ENCODE data around the gene FFAR3. TPM values are rescaled to one million over a fixed set of nuclear protein-coding genes. Genes with fewer than 3 reads are reported as not detected.

FFAR3 gene
- total and polyA plus RNA-seq, 2 of the 13 experiments (the other 11 are each of a cell fraction or from before 2014, with no cell fraction given), result not detected

DNA sequence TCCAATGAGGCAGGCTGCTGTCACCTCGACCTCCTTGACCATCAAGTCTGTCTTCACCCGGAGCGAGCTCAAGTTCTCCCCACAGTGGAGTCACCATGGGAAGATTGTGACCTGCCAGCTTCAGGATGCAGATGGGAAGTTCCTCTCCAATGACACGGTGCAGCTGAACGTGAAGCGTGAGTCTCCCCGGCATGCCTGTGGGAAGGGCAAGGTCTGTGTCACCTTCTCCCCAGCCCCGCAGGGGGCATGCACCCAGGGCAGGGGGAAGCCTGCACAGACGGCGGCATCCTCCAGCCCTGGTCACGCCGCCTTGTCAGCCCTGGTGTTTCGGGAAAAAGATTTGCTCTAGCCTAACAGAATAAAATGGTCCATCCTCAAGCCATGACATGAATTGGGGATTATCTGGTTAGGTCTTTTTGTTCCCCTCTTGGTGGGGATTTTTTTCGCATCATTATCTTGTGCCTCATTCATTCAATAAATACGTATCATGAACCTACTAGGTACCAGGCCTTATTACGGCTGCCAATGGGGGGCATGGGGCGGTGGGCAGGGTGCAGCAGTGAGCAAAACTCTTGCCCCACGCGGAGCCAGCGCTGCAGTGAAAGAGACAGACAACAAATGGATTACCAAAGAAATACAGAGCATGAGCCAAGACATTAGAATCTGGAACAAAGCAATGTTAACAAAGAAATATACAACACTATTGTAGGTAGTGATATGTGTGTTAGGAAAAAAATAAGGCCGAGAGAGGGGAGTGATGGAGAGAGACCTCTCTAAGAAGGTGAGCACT, 21.9 kb upstream of the FFAR3 start:
- TF ChIP-seq IKZF1 (IDR thresholded peaks at IDR 0.05), result no peak
- no peak for TF ChIP-seq GATAD1 (CRISPR knock-in tag; IDR thresholded peaks at IDR 0.05)
- TF ChIP-seq EP300 (IDR thresholded peaks at IDR 0.05; ENCODE audit: low read depth in 2 of 2, low read length in 2 of 2), result no peak
- no peak for TF ChIP-seq EP300 (CRISPR knock-in tag; IDR thresholded peaks at IDR 0.05; ENCODE audit: borderline replicate concordance)
- TF ChIP-seq, protein P1, sequence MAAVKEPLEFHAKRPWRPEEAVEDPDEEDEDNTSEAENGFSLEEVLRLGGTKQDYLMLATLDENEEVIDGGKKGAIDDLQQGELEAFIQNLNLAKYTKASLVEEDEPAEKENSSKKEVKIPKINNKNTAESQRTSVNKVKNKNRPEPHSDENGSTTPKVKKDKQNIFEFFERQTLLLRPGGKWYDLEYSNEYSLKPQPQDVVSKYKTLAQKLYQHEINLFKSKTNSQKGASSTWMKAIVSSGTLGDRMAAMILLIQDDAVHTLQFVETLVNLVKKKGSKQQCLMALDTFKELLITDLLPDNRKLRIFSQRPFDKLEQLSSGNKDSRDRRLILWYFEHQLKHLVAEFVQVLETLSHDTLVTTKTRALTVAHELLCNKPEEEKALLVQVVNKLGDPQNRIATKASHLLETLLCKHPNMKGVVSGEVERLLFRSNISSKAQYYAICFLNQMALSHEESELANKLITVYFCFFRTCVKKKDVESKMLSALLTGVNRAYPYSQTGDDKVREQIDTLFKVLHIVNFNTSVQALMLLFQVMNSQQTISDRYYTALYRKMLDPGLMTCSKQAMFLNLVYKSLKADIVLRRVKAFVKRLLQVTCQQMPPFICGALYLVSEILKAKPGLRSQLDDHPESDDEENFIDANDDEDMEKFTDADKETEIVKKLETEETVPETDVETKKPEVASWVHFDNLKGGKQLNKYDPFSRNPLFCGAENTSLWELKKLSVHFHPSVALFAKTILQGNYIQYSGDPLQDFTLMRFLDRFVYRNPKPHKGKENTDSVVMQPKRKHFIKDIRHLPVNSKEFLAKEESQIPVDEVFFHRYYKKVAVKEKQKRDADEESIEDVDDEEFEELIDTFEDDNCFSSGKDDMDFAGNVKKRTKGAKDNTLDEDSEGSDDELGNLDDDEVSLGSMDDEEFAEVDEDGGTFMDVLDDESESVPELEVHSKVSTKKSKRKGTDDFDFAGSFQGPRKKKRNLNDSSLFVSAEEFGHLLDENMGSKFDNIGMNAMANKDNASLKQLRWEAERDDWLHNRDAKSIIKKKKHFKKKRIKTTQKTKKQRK (IDR thresholded peaks at IDR 0.05; ENCODE audit: low read length), result no peak
- TF ChIP-seq, protein P2, sequence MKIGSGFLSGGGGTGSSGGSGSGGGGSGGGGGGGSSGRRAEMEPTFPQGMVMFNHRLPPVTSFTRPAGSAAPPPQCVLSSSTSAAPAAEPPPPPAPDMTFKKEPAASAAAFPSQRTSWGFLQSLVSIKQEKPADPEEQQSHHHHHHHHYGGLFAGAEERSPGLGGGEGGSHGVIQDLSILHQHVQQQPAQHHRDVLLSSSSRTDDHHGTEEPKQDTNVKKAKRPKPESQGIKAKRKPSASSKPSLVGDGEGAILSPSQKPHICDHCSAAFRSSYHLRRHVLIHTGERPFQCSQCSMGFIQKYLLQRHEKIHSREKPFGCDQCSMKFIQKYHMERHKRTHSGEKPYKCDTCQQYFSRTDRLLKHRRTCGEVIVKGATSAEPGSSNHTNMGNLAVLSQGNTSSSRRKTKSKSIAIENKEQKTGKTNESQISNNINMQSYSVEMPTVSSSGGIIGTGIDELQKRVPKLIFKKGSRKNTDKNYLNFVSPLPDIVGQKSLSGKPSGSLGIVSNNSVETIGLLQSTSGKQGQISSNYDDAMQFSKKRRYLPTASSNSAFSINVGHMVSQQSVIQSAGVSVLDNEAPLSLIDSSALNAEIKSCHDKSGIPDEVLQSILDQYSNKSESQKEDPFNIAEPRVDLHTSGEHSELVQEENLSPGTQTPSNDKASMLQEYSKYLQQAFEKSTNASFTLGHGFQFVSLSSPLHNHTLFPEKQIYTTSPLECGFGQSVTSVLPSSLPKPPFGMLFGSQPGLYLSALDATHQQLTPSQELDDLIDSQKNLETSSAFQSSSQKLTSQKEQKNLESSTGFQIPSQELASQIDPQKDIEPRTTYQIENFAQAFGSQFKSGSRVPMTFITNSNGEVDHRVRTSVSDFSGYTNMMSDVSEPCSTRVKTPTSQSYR (CRISPR knock-in tag; IDR thresholded peaks at IDR 0.05; ENCODE audit: borderline replicate concordance), result no peak
- no peak for TF ChIP-seq GZF1 (CRISPR knock-in tag; IDR thresholded peaks at IDR 0.05)
- no peak for TF ChIP-seq ZNF605 (CRISPR knock-in tag; IDR thresholded peaks at IDR 0.05)
- no peak for TF ChIP-seq BHLHE40 (IDR thresholded peaks at IDR 0.05; ENCODE audit: low read length)
- TF ChIP-seq, protein P3, sequence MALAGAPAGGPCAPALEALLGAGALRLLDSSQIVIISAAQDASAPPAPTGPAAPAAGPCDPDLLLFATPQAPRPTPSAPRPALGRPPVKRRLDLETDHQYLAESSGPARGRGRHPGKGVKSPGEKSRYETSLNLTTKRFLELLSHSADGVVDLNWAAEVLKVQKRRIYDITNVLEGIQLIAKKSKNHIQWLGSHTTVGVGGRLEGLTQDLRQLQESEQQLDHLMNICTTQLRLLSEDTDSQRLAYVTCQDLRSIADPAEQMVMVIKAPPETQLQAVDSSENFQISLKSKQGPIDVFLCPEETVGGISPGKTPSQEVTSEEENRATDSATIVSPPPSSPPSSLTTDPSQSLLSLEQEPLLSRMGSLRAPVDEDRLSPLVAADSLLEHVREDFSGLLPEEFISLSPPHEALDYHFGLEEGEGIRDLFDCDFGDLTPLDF (CRISPR knock-in tag; IDR thresholded peaks at IDR 0.05), result no peak
- no peak for FAIRE-seq
- intact Hi-C loops (cut with micrococcal nuclease; ENCODE audit: unreplicated experiment), result no loop called here
- Histone ChIP-seq H3K4me2 (ENCODE audit: low read depth, low read length) (no peak overlapping the region), H3K9ac (ENCODE audit: insufficient read depth, low read depth, low read length) (no peak overlapping the region), H3K4me1 (ENCODE audit: insufficient read depth, low read length) (peaks cover 17% of the 10 kb centered on the region), H3K79me2 (ENCODE audit: insufficient read depth, low read length) (no peaks in the 10 kb centered on the region), H2AFZ (ENCODE audit: low read length) (no peak overlapping the region), H3K27me3 (ENCODE audit: control insufficient read depth in 1 of 2, insufficient read depth in 2 of 2, low read length in 2 of 2) (no peaks in the 10 kb centered on the region), H4K20me1 (ENCODE audit: insufficient read depth, low read length) (no peaks in the 10 kb centered on the region), H3K9me3 (ENCODE audit: low read length) (no peaks in the 10 kb centered on the region), H3K4me3 (replicated peaks in 1 of 3; ENCODE audit: insufficient read depth in 1 of 3, low read depth in 2 of 3, low read length in 3 of 3) (no peak overlapping the region), H3K36me3 (replicated peaks in 1 of 2; ENCODE audit: control insufficient read depth in 1 of 2, insufficient read depth in 2 of 2, low read length in 2 of 2) (no peaks in the 10 kb centered on the region), H3K27ac (ENCODE audit: extremely low read length, insufficient read depth, low read length) (no peak overlapping the region)
- BruUV-seq (replicated peaks), result no TSS peak
- WGBS (ENCODE audit: low lambda C conversion rate), result 83% methylated on average over 20 of the region's 21 CpGs
- no peak for ATAC-seq
- ChIA-PET CTCF (ENCODE audit: low intra/inter-chr PET ratio, low total read pairs) (no interaction called here), POLR2A (no interaction called here)
- no peak for DNase-seq (ENCODE audit: low spot score)
- in situ Hi-C loops (cut with HindIII; ENCODE audit: extremely low pct_ligation_motif_present, low pct_unique_long_range_greater_than_20kb), result no loop called here
